ENCODE results near the gene LRRC66. TPM values are rescaled to one million over a fixed set of nuclear protein-coding genes. Genes with fewer than 3 reads are reported as not detected.

Gene LRRC66
- 1.1 and 3.3 TPM in 2 replicates for total RNA-seq (ENCODE audit: low replicate concordance)
- long read RNA-seq, partial matches to known transcripts = 2 of 20 reads
- long read RNA-seq, other reads (novel, unspliced or antisense) = 18 of 20 reads

DNA sequence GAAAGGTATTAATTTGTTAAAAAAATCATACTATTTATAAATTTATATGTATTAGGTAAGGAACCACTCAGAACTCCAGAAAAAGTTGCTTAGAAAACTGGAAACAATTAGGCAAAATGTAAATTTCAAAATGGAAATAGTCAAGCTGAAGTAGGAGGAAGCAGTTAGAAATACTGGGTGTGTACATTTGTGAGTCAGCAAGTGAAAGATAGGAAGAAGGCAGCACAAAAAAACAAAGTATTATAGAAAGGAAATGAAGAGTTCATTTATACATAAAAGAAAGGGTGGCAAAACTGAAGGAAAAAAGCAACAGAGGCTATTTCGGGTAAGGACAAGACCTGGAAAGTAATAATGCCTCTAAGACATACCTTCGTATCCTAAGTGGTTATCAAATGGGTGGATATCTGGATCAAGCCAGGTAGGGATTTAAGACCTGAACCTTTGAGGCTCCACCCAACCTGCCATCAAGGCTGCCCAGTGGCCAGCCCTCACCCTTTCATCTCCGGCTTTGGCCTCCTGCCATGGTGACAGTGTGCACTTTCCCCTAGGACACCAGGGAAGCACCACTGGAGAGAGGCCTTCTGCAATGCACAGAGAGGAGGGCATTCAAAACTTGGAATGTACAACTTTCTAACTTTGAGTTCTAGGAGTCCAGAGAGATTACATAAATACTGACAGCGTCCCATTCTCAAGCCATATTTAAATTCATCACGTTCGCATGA, at the start of gene LRRC66:
Gene LRRC66, minus strand, starts transcription at position 428 of the 722 bp plus-strand sequence. CDS start 2,750 bp downstream, outside the sequence.
- no peaks in the 10 kb centered on the region for H3K27me3 Mint-ChIP-seq
- H3K27ac Mint-ChIP-seq = peak within 1 kb of the TSS; percentile 54
- no peaks in the 10 kb centered on the region for H3K9me3 Mint-ChIP-seq
- H3K36me3 Mint-ChIP-seq = peaks cover 18% of the 10 kb centered on the region
- H3K4me3 Mint-ChIP-seq = no peak within 1 kb of the TSS
- H3K4me1 Mint-ChIP-seq (ENCODE audit: unreplicated experiment) = no peaks in the 10 kb centered on the region
- TF ChIP-seq CTCF (conservative IDR thresholded peaks at IDR 0.05) = no peak
- no peak for DNase-seq (ENCODE audit: extremely low spot score, unreplicated experiment)

GRCh38 chr4:52069571-52069970, 49.4 kb upstream of the LRRC66 start:
- TF ChIP-seq CTCF (conservative IDR thresholded peaks at IDR 0.05) = no peak
- Mint-ChIP-seq H3K36me3 (peaks cover 6% of the 10 kb centered on the region), H3K27ac (no peak overlapping the region), H3K4me3 (no peak overlapping the region), H3K4me1 (ENCODE audit: unreplicated experiment) (peaks cover 5% of the 10 kb centered on the region), H3K27me3 (peaks cover 5% of the 10 kb centered on the region), H3K9me3 (peaks cover 3% of the 10 kb centered on the region)
- DNase-seq (ENCODE audit: extremely low spot score, unreplicated experiment) = no peak

GRCh38 chr4:52059372-52059771, 39.2 kb upstream of the LRRC66 start:
- no peak overlapping the region for H3K27ac Mint-ChIP-seq
- H3K36me3 Mint-ChIP-seq = no peaks in the 10 kb centered on the region
- no peaks in the 10 kb centered on the region for H3K27me3 Mint-ChIP-seq
- H3K4me3 Mint-ChIP-seq = no peak overlapping the region
- H3K4me1 Mint-ChIP-seq (ENCODE audit: unreplicated experiment) = no peaks in the 10 kb centered on the region
- no peaks in the 10 kb centered on the region for H3K9me3 Mint-ChIP-seq
- no peak for DNase-seq (ENCODE audit: extremely low spot score, unreplicated experiment)
- no peak for TF ChIP-seq CTCF (conservative IDR thresholded peaks at IDR 0.05)

GRCh38 chr4:52058275-52058674, 38.1 kb upstream of the LRRC66 start:
- DNase-seq (ENCODE audit: extremely low spot score, unreplicated experiment) = no peak
- Mint-ChIP-seq H3K36me3 (peaks cover 4% of the 10 kb centered on the region), H3K4me3 (no peak overlapping the region), H3K27me3 (no peaks in the 10 kb centered on the region), H3K27ac (no peak overlapping the region), H3K9me3 (no peaks in the 10 kb centered on the region), H3K4me1 (ENCODE audit: unreplicated experiment) (peaks cover 4% of the 10 kb centered on the region)
- TF ChIP-seq CTCF (conservative IDR thresholded peaks at IDR 0.05) = no peak

DNA sequence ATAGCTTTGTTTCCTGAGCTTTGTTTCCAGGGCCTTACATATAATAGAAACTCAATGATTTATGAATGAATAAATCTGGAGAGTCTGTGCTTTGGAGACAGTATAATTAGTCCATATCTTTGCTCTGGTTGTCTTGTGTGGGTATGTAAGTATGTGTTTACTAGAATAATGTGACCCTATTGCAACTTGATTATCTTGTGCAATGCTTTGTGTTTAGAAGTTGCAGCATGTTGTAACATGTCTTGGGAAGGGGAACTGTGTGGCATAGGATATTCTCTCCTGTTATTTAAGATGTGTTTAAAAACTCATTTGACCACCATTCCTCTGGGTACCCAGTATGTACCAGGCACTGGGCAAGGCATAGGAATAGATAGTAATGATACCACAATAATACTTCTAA, 37.0 kb upstream of the LRRC66 start:
- H3K4me1 Mint-ChIP-seq (ENCODE audit: unreplicated experiment) = peaks cover 14% of the 10 kb centered on the region
- TF ChIP-seq CTCF (conservative IDR thresholded peaks at IDR 0.05) = no peak
- no peaks in the 10 kb centered on the region for H3K27me3 Mint-ChIP-seq
- no peak overlapping the region for H3K4me3 Mint-ChIP-seq
- no peak overlapping the region for H3K27ac Mint-ChIP-seq
- peaks cover 5% of the 10 kb centered on the region for H3K36me3 Mint-ChIP-seq
- H3K9me3 Mint-ChIP-seq = no peaks in the 10 kb centered on the region
- no peak for DNase-seq (ENCODE audit: extremely low spot score, unreplicated experiment)

All from type B pancreatic cell (in vitro differentiated cells).